GM23248 (cell line): ENCODE measurements around the gene DDX23. TPM values are rescaled to one million over a fixed set of nuclear protein-coding genes. Genes with fewer than 3 reads are reported as not detected.

ENCODE experiments used
- DNase-seq: peaks from one replicate; pipeline ENCODE4 v3.0.0-alpha.2; 2015
- H2AFZ ChIP-seq: fragments of 200-600 bp; sonication (generic); 2 replicates; pipeline ENCODE4 v1.6.1; 2016; ENCODE audit warnings: antibody characterized with exemption
- H3F3A ChIP-seq: fragments of 200-600 bp; sonication (generic); 2 replicates; pipeline ENCODE4 v1.6.1; 2016; ENCODE audit warnings: mild to moderate bottlenecking, antibody characterized with exemption, mixed run types; ENCODE audit not compliant: insufficient read depth
- H3K27ac ChIP-seq: fragments of 200-600 bp; sonication (generic); 2 replicates; pipeline ENCODE4 v1.5.1; 2016; ENCODE audit warnings: mild to moderate bottlenecking
- H3K27me3 ChIP-seq: fragments of 200-600 bp; sonication (generic); replicated peaks from 2 replicates; pipeline ENCODE4 v1.6.1; 2016; ENCODE audit warnings: mild to moderate bottlenecking; ENCODE audit not compliant: insufficient read depth
- H3K36me3 ChIP-seq: fragments of 200-600 bp; sonication (generic); 2 replicates; pipeline ENCODE4 v1.6.1; 2016; ENCODE audit warnings: low read depth, mild to moderate bottlenecking
- H3K4me1 ChIP-seq: fragments of 200-600 bp; sonication (generic); 2 replicates; pipeline ENCODE4 v1.6.1; 2016; ENCODE audit warnings: mild to moderate bottlenecking; ENCODE audit not compliant: insufficient read depth
- H3K4me2 ChIP-seq: fragments of 200-600 bp; sonication (generic); one replicate; pipeline ENCODE4 v1.6.1; 2016; ENCODE audit warnings: mild to moderate bottlenecking; ENCODE audit not compliant: unreplicated experiment
- H3K4me3 ChIP-seq: fragments of 200-600 bp; sonication (generic); 2 replicates; pipeline ENCODE4 v1.5.1; 2016; ENCODE audit warnings: mild to moderate bottlenecking
- H3K79me2 ChIP-seq: fragments of 200-600 bp; sonication (generic); 2 replicates; pipeline ENCODE4 v1.6.1; 2016; ENCODE audit warnings: mild to moderate bottlenecking; ENCODE audit not compliant: insufficient read depth
- H3K9ac ChIP-seq: fragments of 200-600 bp; sonication (generic); 2 replicates; pipeline ENCODE4 v1.6.1; 2016; ENCODE audit warnings: mild to moderate bottlenecking
- H3K9me2 ChIP-seq: fragments of 200-600 bp; sonication (generic); 2 replicates; pipeline ENCODE4 v1.6.1; 2016; ENCODE audit warnings: mixed run types, mild to moderate bottlenecking, moderate library complexity; ENCODE audit not compliant: insufficient read depth
- H3K9me3 ChIP-seq: fragments of 200-600 bp; sonication (generic); one replicate; pipeline ENCODE4 v1.6.1; 2017; ENCODE audit warnings: low read depth
- H4K20me1 ChIP-seq: fragments of 200-600 bp; sonication (generic); 2 replicates; pipeline ENCODE4 v1.6.0; 2016; ENCODE audit not compliant: insufficient read depth
- EZH2 ChIP-seq: fragments of 200-600 bp; sonication (generic); IDR thresholded peaks from 2 replicates; pipeline ENCODE4 v1.6.1; 2018; ENCODE audit warnings: antibody characterized with exemption, mild to moderate bottlenecking; ENCODE audit not compliant: insufficient read depth, poor library complexity, severe bottlenecking
- EZH2phosphoT487 ChIP-seq: fragments of 200-600 bp; sonication (generic); IDR thresholded peaks from 2 replicates; pipeline ENCODE4 v1.6.1; 2018; ENCODE audit warnings: antibody characterized with exemption, moderate library complexity, mild to moderate bottlenecking, low read depth; ENCODE audit not compliant: insufficient read depth
- WGBS, 2 experiments: methylation state at CpG; one replicate each; pipeline ENCODE4 v1.1.6; 2015 to 2017; ENCODE audit warnings: low lambda C conversion rate in 2 of 2, low coverage in 1 of 2; ENCODE audit errors: missing lambda C conversion rate in 2 of 2; 5-methylcytosine and 5-hydroxymethylcytosine counted together
- in situ Hi-C: fragments of 300-500 bp; cut with MboI; formaldehyde crosslinking; loops from 2 replicates; pipeline ENCODE4 v1.15.0; 2020
- polyA plus RNA-seq: library from polyadenylated mRNA; unstranded; fragments of >200 nt; fragmentation: Nextera tagmentation; extraction: Ambion mirVana; gene quantifications from 2 replicates; pipeline ENCODE4 v1.2.1, GENCODE V29; 2016
- total RNA-seq: library from RNA; depleted of rRNA; stranded (reverse); fragments of >200 nt; shearing (Covaris generic); gene quantifications from 2 replicates; pipeline ENCODE4 v1.2.3, GENCODE V29; 2014

Gene DDX23
- total and polyA plus RNA-seq, 2 experiments from 2014 or later, result 32.1 to 56.5 TPM

DNA sequence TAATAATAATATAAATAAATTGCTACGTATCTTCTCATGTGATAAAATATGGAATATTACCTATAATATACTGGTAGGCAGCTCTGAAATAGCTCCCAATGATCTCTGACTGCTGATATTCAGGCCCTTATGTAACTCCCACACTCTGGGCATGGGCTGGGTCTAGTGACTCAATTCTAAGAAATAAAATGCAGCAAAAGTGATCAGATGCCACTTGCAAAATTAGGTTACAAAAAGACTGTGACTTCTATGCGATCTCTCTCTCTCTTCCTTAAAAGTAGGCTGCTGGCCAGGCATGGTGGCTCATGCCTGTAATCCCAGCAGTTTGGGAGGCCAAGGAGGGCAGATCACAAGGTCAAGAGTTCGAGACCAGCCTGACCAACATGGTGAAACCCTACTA, 44.0 kb downstream of the DDX23 start:
- H3F3A ChIP-seq, result peaks cover 11% of the 10 kb centered on the region; the same call in 1 of the 2 replicates
- WGBS, 2 experiments, result 94 to 96% methylated on average over 3 of the region's 3 CpGs
- no peaks in the 10 kb centered on the region for H4K20me1 ChIP-seq
- H3K4me1 ChIP-seq, result peaks cover 24% of the 10 kb centered on the region
- no peaks in the 10 kb centered on the region for H3K9me2 ChIP-seq
- no peak overlapping the region for H3K4me2 ChIP-seq
- H3K9me3 ChIP-seq, result no peaks in the 10 kb centered on the region
- H3K27ac ChIP-seq, result no peak overlapping the region
- 0 out of 2 replicates have a peak, but pooled peaks cover under 1% of the 10 kb centered on the region for H3K79me2 ChIP-seq
- H2AFZ ChIP-seq, result no peak overlapping the region
- no peaks in the 10 kb centered on the region for H3K36me3 ChIP-seq
- TF ChIP-seq EZH2phosphoT487, result no peak
- TF ChIP-seq EZH2, result no peak
- peak; percentile 27 for DNase-seq
- no peak overlapping the region for H3K4me3 ChIP-seq
- no peaks in the 10 kb centered on the region for H3K27me3 ChIP-seq
- in situ Hi-C loops, result no loop called here
- H3K9ac ChIP-seq, result no peak overlapping the region

DNA sequence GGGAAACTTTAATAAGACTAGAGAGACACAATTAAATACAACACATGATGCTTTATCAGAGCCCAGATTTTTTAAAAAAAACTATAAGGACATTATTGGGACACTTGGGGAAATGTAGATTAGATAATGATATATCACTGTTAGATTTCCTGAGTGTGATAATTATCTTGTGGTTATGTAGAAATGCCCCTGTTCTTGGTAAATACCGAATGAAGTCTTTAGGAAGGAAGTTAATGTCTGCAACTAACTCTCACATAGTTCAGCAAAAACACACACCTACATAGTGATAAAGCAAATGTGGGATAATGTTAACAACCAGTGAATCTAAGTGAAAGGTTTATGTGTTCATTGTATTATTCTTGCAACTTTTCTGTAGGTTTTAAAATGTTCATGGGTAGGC, 48.3 kb downstream of the DDX23 start:
- TF ChIP-seq EZH2phosphoT487 (no peak), EZH2 (no peak)
- no peak for DNase-seq
- Histone ChIP-seq H3K9me3 (no peaks in the 10 kb centered on the region), H4K20me1 (no peaks in the 10 kb centered on the region), H3K27me3 (no peaks in the 10 kb centered on the region), H3K4me3 (no peak overlapping the region), H3K4me1 (no peaks in the 10 kb centered on the region), H3K36me3 (no peaks in the 10 kb centered on the region), H3K9me2 (no peaks in the 10 kb centered on the region), H3K4me2 (no peak overlapping the region), H3K27ac (no peak overlapping the region), H3K9ac (no peak overlapping the region), H3F3A (no peaks in the 10 kb centered on the region), H3K79me2 (no peaks in the 10 kb centered on the region), H2AFZ (no peak overlapping the region)
- WGBS, 2 experiments, result 52 to 55% methylated on average over 1 of the region's 1 CpG
- in situ Hi-C loops, result no loop called here

DNA sequence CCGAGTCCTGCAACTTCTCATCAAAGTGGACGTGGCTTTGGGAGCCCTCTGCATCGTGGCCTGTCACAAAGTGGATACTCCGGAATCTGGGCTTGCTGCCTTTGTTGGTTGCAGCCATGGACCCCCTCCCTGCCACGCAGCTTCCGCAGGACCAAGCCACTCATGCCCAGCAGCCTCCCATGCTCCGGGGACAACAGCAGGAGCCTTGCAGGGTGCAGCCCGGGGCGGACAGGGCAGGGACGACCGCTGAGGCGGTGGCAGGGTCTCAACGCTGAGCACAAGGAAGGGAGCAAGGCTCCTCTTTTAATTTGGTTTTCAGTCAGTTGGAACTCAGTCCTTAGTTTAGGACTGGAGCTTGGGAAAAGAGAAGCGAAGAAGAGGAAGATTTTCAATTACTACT, 51.0 kb downstream of the DDX23 start:
- no peak for TF ChIP-seq EZH2phosphoT487
- TF ChIP-seq EZH2, result no peak
- 63 to 70% methylated on average over 14 of the region's 14 CpGs for WGBS, 2 experiments
- H2AFZ ChIP-seq, result no peak overlapping the region

DNA sequence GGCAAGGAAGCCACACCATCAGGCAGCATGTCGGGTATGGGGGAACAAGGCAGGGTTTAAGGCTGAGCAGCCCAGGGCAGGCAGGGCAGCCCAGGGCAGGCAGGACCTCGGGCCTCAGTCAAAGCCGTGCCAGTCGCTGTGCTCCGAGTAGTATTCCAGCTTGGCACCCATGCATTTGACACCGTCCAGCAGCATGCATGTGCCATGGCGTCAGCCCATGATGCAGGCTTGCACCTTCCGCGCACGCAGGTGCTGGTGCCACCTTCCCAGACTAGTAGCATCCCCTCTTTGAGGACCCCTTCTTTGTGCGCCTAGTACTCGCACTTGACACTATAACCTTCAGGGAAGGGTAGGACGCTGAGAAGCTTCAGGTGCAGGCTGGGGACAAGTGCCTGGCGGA, 51.5 kb downstream of the DDX23 start:
- DNase-seq, result no peak
- TF ChIP-seq EZH2phosphoT487 (no peak), EZH2 (no peak)

More for the DNA sequence above, 51.0 kb downstream of the DDX23 start:
- Histone ChIP-seq H3K79me2 (no peaks in the 10 kb centered on the region), H3K4me1 (no peaks in the 10 kb centered on the region), H3K9me3 (no peaks in the 10 kb centered on the region), H4K20me1 (no peaks in the 10 kb centered on the region), H3K27me3 (no peaks in the 10 kb centered on the region), H3K4me2 (no peak overlapping the region), H3K36me3 (no peaks in the 10 kb centered on the region), H3K9me2 (no peaks in the 10 kb centered on the region), H3K4me3 (no peak overlapping the region), H3K27ac (no peak overlapping the region), H3F3A (no peaks in the 10 kb centered on the region), H3K9ac (no peak overlapping the region)
- in situ Hi-C loops, result no loop called here
- DNase-seq, result no peak

DNA sequence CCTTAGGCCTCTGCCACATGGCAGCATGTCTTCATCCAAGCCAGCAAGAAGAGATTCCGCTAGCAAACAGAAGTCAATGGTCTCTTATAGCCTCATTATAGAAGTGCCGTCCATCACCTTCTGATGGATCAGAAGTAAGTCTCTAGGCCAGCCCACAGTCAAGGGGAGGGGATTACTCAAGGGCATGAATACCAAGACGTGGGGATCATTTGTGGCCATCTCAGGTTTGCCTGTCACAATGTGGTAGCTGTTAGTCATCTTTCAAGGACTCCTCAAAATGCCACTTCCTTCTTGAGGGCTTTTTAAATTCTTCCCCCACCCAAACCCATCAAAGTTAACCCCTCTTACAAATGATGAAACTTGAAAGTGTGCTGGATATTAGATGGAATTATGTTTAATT, 55.0 kb downstream of the DDX23 start:
- Histone ChIP-seq H3K36me3 (no peaks in the 10 kb centered on the region), H3K79me2 (no peaks in the 10 kb centered on the region), H3K9me3 (no peaks in the 10 kb centered on the region), H3K4me2 (no peak overlapping the region), H4K20me1 (no peaks in the 10 kb centered on the region), H3K4me3 (no peak overlapping the region), H3K4me1 (no peaks in the 10 kb centered on the region), H3K27ac (no peak overlapping the region), H2AFZ (no peak overlapping the region), H3K27me3 (no peaks in the 10 kb centered on the region), H3K9me2 (no peaks in the 10 kb centered on the region), H3K9ac (no peak overlapping the region), H3F3A (no peaks in the 10 kb centered on the region)
- peak; percentile 36 for DNase-seq
- TF ChIP-seq EZH2 (no peak), EZH2phosphoT487 (no peak)
- in situ Hi-C loops, result no loop called here
- 51 to 58% methylated on average over 3 of the region's 3 CpGs for WGBS, 2 experiments

More for the DNA sequence above, 51.5 kb downstream of the DDX23 start:
- Histone ChIP-seq H3K4me2 (no peak overlapping the region), H3K27ac (no peak overlapping the region), H3K27me3 (no peaks in the 10 kb centered on the region), H3K79me2 (no peaks in the 10 kb centered on the region), H3K4me1 (no peaks in the 10 kb centered on the region), H3K4me3 (no peak overlapping the region), H3K9ac (no peak overlapping the region), H4K20me1 (no peaks in the 10 kb centered on the region), H3F3A (no peaks in the 10 kb centered on the region), H2AFZ (no peak overlapping the region), H3K36me3 (no peaks in the 10 kb centered on the region), H3K9me2 (no peaks in the 10 kb centered on the region), H3K9me3 (no peaks in the 10 kb centered on the region)
- WGBS, 2 experiments, result 79 to 86% methylated on average over 14 of the region's 14 CpGs
- in situ Hi-C loops, result no loop called here
